ENCODE measurements around the gene FUNDC2. TPM values are rescaled to one million over a fixed set of nuclear protein-coding genes. Genes with fewer than 3 reads are reported as not detected.

The FUNDC2 gene
- total and polyA plus RNA-seq, 12 donors: 71.5 to 210 (median 113) TPM

- Histone ChIP-seq H3K4me3 (no peak overlapping the region), H3K9me3 (replicated peaks in 1 of 3) (no peaks in the 10 kb centered on the region), H3K27me3 (no peaks in the 10 kb centered on the region), H3K27ac (no peak overlapping the region), H3K36me3 (replicated peaks in 1 of 2) (peaks cover 0 to 4% of the 10 kb centered on the region in 2 donors), H3K4me1 (replicated peaks in 1 of 2) (no peaks in the 10 kb centered on the region)
- TF ChIP-seq CTCF (IDR thresholded peaks at IDR 0.05) (no peak), POLR2A (IDR thresholded peaks at IDR 0.05) (no peak)
- no peak for DNase-seq
- intact Hi-C loops (cut with DNase I): loop anchor here (5.0 to 10.0 kb wide), 2 partner anchors 71 to 73 kb away; no protein-coding TSS in a partner anchor
- WGBS, 4 donors: 75 to 93% (median 85%) methylated on average over 3 of the region's 3 CpGs
These were observed 28.9 kb downstream of the FUNDC2 start for GRCh38 chrX:155055494-155055893.

- intact Hi-C loops (cut with DNase I): loop anchor here (5.0 to 10.0 kb wide), 2 partner anchors 72 to 74 kb away; no protein-coding TSS in a partner anchor
- DNase-seq: no peak
- peak overlapping the region in 1 of 5 donors; percentile 40 for H3K27ac ChIP-seq
- TF ChIP-seq CTCF (IDR thresholded peaks at IDR 0.05): no peak
- peaks cover 0 to 4% of the 10 kb centered on the region in 2 donors for H3K36me3 ChIP-seq (replicated peaks in 1 of 2)
- 63 to 94% (median 80%) methylated on average over 1 of the region's 1 CpG for WGBS, 4 donors
- no peaks in the 10 kb centered on the region for H3K27me3 ChIP-seq
- H3K4me3 ChIP-seq: no peak overlapping the region
- H3K9me3 ChIP-seq (replicated peaks in 1 of 3): no peaks in the 10 kb centered on the region
- H3K4me1 ChIP-seq (replicated peaks in 1 of 2): no peaks in the 10 kb centered on the region
These were observed 29.8 kb downstream of the FUNDC2 start for GRCh38 chrX:155056471-155056870.

GRCh38 chrX:155056877-155057792, 30.5 kb downstream of the FUNDC2 start:
- H3K27me3 ChIP-seq: no peaks in the 10 kb centered on the region
- peak; percentile 70 to 78 (median 71) for TF ChIP-seq CTCF (IDR thresholded peaks at IDR 0.05)
- no peak for TF ChIP-seq POLR2A (IDR thresholded peaks at IDR 0.05)
- H3K4me1 ChIP-seq (replicated peaks in 1 of 2): no peaks in the 10 kb centered on the region
- H3K9me3 ChIP-seq (replicated peaks in 1 of 3): no peaks in the 10 kb centered on the region
- intact Hi-C loops (cut with DNase I): loop anchor here (5.0 to 10.0 kb wide), 2 partner anchors 72 to 75 kb away; no protein-coding TSS in a partner anchor
- peaks cover 0 to 4% of the 10 kb centered on the region in 2 donors for H3K36me3 ChIP-seq (replicated peaks in 1 of 2)
- H3K27ac ChIP-seq: peak overlapping the region in 2 of 5 donors; percentile 27 to 40
- H3K4me3 ChIP-seq: peak overlapping the region in 1 of 4 donors; percentile 31
- WGBS, 4 donors: 0 to 24% (median 16%) methylated on average over 4 to 25 of the region's 25 CpGs
- peak; percentile 52 to 90 (median 71) for DNase-seq

GRCh38 chrX:155061760-155062159, 35.1 kb downstream of the FUNDC2 start:
- Histone ChIP-seq H3K9me3 (replicated peaks in 1 of 3) (no peaks in the 10 kb centered on the region), H3K27me3 (no peaks in the 10 kb centered on the region), H3K27ac (no peak overlapping the region), H3K4me1 (replicated peaks in 1 of 2) (no peaks in the 10 kb centered on the region), H3K36me3 (replicated peaks in 1 of 2) (no peaks in the 10 kb centered on the region), H3K4me3 (no peak overlapping the region)
- intact Hi-C loops (cut with DNase I): no loop called here
- no peak for DNase-seq
- TF ChIP-seq CTCF (IDR thresholded peaks at IDR 0.05) (no peak), POLR2A (IDR thresholded peaks at IDR 0.05) (no peak)
- 74 to 93% (median 84%) methylated on average over 4 of the region's 4 CpGs for WGBS, 4 donors

Data from adrenal gland (tissue), 12 donors.